ENCODE results near the gene TMEM87A.

DNA sequence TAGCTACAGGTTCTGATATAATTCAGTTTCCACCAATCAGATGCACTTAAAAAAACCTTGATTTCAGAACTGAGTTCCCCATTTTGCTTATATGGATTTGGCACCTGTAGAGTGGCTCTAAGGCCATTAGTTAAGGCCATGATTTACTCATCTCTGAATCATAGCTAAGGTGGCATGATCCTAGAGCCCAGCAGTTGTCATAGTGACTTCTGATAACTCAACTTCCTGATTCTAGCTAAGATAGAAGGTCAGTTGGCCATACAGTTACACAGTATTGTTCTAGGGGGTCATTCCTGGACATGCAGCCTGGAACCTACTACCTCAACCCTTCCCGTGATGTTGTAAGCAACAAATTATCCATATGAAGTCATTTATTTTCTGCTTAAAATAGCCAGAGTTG is 15.9 kb upstream of the TMEM87A start:
- TF ChIP-seq, protein P1, sequence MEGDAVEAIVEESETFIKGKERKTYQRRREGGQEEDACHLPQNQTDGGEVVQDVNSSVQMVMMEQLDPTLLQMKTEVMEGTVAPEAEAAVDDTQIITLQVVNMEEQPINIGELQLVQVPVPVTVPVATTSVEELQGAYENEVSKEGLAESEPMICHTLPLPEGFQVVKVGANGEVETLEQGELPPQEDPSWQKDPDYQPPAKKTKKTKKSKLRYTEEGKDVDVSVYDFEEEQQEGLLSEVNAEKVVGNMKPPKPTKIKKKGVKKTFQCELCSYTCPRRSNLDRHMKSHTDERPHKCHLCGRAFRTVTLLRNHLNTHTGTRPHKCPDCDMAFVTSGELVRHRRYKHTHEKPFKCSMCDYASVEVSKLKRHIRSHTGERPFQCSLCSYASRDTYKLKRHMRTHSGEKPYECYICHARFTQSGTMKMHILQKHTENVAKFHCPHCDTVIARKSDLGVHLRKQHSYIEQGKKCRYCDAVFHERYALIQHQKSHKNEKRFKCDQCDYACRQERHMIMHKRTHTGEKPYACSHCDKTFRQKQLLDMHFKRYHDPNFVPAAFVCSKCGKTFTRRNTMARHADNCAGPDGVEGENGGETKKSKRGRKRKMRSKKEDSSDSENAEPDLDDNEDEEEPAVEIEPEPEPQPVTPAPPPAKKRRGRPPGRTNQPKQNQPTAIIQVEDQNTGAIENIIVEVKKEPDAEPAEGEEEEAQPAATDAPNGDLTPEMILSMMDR (IDR thresholded peaks at IDR 0.05 in 8 of 11, conservative IDR thresholded peaks at IDR 0.05 in 3 of 11), result no peak
- no peak for TF ChIP-seq POLR2AphosphoS5 (IDR thresholded peaks at IDR 0.05)
- TF ChIP-seq POLR2A (IDR thresholded peaks at IDR 0.05), result no peak

All from spleen (tissue), 7 donors.